ENCODE results near the gene DIP2C. TPM values are rescaled to one million over a fixed set of nuclear protein-coding genes. Genes with fewer than 3 reads are reported as not detected.

Gene DIP2C
- total RNA-seq, 4 donors from 2014 or later: 10.5 to 40.5 (median 19.5) TPM

DNA sequence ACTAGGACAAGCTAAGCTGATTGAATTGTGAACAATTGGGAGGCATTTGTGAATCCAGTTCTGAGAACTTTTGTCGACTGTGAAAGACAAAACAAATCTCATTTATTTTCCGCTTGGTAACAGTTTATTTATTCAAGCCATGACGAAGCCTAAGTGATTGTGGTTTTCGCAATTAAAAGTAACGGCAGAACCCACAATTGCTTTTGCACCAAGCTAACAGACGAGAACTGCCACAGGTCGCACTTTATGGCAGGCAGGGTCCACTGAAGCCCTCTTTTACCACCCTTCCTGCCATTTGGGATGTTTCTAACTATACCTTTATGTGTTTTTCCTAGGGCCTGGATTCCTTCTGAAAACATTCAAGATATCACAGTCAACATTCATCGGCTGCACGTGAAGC, 443.0 kb downstream of the DIP2C start:
- intact Hi-C loops (cut with DNase I; ENCODE audit: low total_unique reads): no loop called here
- no peak for DNase-seq
- Histone ChIP-seq H3K9me3 (no peaks in the 10 kb centered on the region), H3K4me1 (no peaks in the 10 kb centered on the region), H3K27me3 (no peaks in the 10 kb centered on the region), H3K4me3 (no peak overlapping the region), H3K36me3 (no peaks in the 10 kb centered on the region), H3K27ac (no peak overlapping the region)
- TF ChIP-seq POLR2A (IDR thresholded peaks at IDR 0.05): no peak
- TF ChIP-seq, protein P1, sequence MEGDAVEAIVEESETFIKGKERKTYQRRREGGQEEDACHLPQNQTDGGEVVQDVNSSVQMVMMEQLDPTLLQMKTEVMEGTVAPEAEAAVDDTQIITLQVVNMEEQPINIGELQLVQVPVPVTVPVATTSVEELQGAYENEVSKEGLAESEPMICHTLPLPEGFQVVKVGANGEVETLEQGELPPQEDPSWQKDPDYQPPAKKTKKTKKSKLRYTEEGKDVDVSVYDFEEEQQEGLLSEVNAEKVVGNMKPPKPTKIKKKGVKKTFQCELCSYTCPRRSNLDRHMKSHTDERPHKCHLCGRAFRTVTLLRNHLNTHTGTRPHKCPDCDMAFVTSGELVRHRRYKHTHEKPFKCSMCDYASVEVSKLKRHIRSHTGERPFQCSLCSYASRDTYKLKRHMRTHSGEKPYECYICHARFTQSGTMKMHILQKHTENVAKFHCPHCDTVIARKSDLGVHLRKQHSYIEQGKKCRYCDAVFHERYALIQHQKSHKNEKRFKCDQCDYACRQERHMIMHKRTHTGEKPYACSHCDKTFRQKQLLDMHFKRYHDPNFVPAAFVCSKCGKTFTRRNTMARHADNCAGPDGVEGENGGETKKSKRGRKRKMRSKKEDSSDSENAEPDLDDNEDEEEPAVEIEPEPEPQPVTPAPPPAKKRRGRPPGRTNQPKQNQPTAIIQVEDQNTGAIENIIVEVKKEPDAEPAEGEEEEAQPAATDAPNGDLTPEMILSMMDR (IDR thresholded peaks at IDR 0.05): no peak

- intact Hi-C loops (cut with DNase I; ENCODE audit: low total_unique reads): no loop called here
- DNase-seq: no peak
- no peak for TF ChIP-seq POLR2A (IDR thresholded peaks at IDR 0.05)
- TF ChIP-seq, protein P1 (IDR thresholded peaks at IDR 0.05): no peak
- Histone ChIP-seq H3K4me3 (no peak overlapping the region), H3K36me3 (no peaks in the 10 kb centered on the region), H3K9me3 (no peaks in the 10 kb centered on the region), H3K4me1 (no peaks in the 10 kb centered on the region), H3K27ac (no peak overlapping the region), H3K27me3 (no peaks in the 10 kb centered on the region)
Observed at GRCh38 chr10:244227-244626, 445.2 kb downstream of the DIP2C start.

DNA sequence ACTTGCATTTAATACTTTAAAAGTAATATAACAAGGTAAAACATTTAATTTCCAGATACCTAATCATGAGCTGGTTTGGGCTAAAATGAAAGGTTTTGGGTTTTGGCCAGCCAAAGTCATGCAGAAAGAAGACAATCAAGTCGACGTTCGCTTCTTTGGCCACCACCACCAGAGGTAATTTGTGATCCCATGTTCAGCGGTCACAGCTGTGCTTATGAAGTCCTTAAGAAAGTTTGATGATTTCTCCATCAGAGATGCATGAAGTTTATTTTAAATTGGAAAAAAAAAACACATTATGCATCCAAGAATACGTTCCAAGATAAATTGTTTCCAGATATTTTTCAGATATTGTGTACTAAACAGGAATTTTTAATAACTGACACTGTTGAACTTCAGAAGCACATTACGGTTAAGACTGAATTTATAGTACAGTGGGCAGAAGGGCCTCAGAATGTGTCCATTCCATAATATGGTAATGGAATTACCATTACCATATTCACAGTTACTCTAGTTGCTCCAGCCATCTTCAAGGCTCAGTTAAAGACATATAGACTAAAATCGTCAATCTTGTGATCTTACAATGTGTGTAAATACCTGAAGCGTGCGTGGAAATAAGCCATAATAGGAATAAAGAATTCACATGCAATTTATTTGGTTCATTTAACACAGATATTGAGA, 447.4 kb downstream of the DIP2C start:
- Histone ChIP-seq H3K36me3 (no peaks in the 10 kb centered on the region), H3K27me3 (no peaks in the 10 kb centered on the region), H3K9me3 (no peaks in the 10 kb centered on the region), H3K4me1 (no peaks in the 10 kb centered on the region), H3K4me3 (no peak overlapping the region), H3K27ac (no peak overlapping the region)
- intact Hi-C loops (cut with DNase I; ENCODE audit: low total_unique reads): no loop called here
- DNase-seq: no peak
- no peak for TF ChIP-seq POLR2A (IDR thresholded peaks at IDR 0.05)
- TF ChIP-seq, protein P1 (IDR thresholded peaks at IDR 0.05): no peak

- H3K9me3 ChIP-seq: no peaks in the 10 kb centered on the region
- intact Hi-C loops (cut with DNase I; ENCODE audit: low total_unique reads): no loop called here
- no peaks in the 10 kb centered on the region for H3K36me3 ChIP-seq
- no peaks in the 10 kb centered on the region for H3K27me3 ChIP-seq
- no peak overlapping the region for H3K27ac ChIP-seq
- no peaks in the 10 kb centered on the region for H3K4me1 ChIP-seq
- DNase-seq: no peak
- no peak for TF ChIP-seq POLR2A (IDR thresholded peaks at IDR 0.05)
- TF ChIP-seq, protein P1 (IDR thresholded peaks at IDR 0.05): no peak
- no peak overlapping the region for H3K4me3 ChIP-seq
Observed at GRCh38 chr10:241451-241850, 448.0 kb downstream of the DIP2C start.

- intact Hi-C loops (cut with DNase I; ENCODE audit: low total_unique reads): no loop called here
- Histone ChIP-seq H3K4me3 (no peak overlapping the region), H3K36me3 (no peaks in the 10 kb centered on the region), H3K27me3 (no peaks in the 10 kb centered on the region), H3K9me3 (no peaks in the 10 kb centered on the region), H3K27ac (no peak overlapping the region), H3K4me1 (no peaks in the 10 kb centered on the region)
- TF ChIP-seq, protein P1 (IDR thresholded peaks at IDR 0.05): no peak
- TF ChIP-seq POLR2A (IDR thresholded peaks at IDR 0.05): no peak
- DNase-seq: no peak
Observed at GRCh38 chr10:239109-239508, 450.4 kb downstream of the DIP2C start.
